ENCODE measurements around the gene EML2. TPM values are rescaled to one million over a fixed set of nuclear protein-coding genes. Genes with fewer than 3 reads are reported as not detected.

EML2 gene
- total RNA-seq, 1 donor from 2014 or later = 15.0 TPM

GRCh38 chr19:45598267-45599001, 40.8 kb downstream of the EML2 start:
- H3K36me3 Mint-ChIP-seq (ENCODE audit: low read depth) = no peaks in the 10 kb centered on the region
- no peak for DNase-seq (ENCODE audit: low read depth, low spot score)
- no peak for TF ChIP-seq CTCF (conservative IDR thresholded peaks at IDR 0.05)
- no peak overlapping the region for H3K27ac Mint-ChIP-seq (ENCODE audit: unreplicated experiment)
- peaks cover 92% of the 10 kb centered on the region for H3K27me3 Mint-ChIP-seq (ENCODE audit: low read depth)
- H3K4me1 Mint-ChIP-seq = peaks cover 32% of the 10 kb centered on the region
- no peaks in the 10 kb centered on the region for H3K9me3 Mint-ChIP-seq
- H3K4me3 Mint-ChIP-seq = no peak overlapping the region

GRCh38 chr19:45597425-45598111, 41.6 kb downstream of the EML2 start:
- Mint-ChIP-seq H3K4me1 (peaks cover 30% of the 10 kb centered on the region), H3K36me3 (ENCODE audit: low read depth) (no peaks in the 10 kb centered on the region), H3K27ac (ENCODE audit: unreplicated experiment) (no peak overlapping the region), H3K9me3 (no peaks in the 10 kb centered on the region), H3K4me3 (no peak overlapping the region), H3K27me3 (ENCODE audit: low read depth) (peaks cover 85% of the 10 kb centered on the region)
- no peak for TF ChIP-seq CTCF (conservative IDR thresholded peaks at IDR 0.05)
- no peak for DNase-seq (ENCODE audit: low read depth, low spot score)

GRCh38 chr19:45595814-45596213, 43.4 kb downstream of the EML2 start:
- Mint-ChIP-seq H3K9me3 (no peaks in the 10 kb centered on the region), H3K4me1 (peaks cover 16% of the 10 kb centered on the region), H3K36me3 (ENCODE audit: low read depth) (no peaks in the 10 kb centered on the region), H3K4me3 (no peak overlapping the region), H3K27me3 (ENCODE audit: low read depth) (peaks cover 82% of the 10 kb centered on the region), H3K27ac (ENCODE audit: unreplicated experiment) (no peak overlapping the region)
- no peak for DNase-seq (ENCODE audit: low read depth, low spot score)
- no peak for TF ChIP-seq CTCF (conservative IDR thresholded peaks at IDR 0.05)

- DNase-seq (ENCODE audit: low read depth, low spot score) = no peak
- peaks cover 12% of the 10 kb centered on the region for H3K4me1 Mint-ChIP-seq
- no peak for TF ChIP-seq CTCF (conservative IDR thresholded peaks at IDR 0.05)
- H3K27me3 Mint-ChIP-seq (ENCODE audit: low read depth) = peaks cover 81% of the 10 kb centered on the region
- no peak overlapping the region for H3K27ac Mint-ChIP-seq (ENCODE audit: unreplicated experiment)
- no peak overlapping the region for H3K4me3 Mint-ChIP-seq
- no peaks in the 10 kb centered on the region for H3K9me3 Mint-ChIP-seq
- H3K36me3 Mint-ChIP-seq (ENCODE audit: low read depth) = no peaks in the 10 kb centered on the region
Measured at GRCh38 chr19:45593520-45593919, 45.7 kb downstream of the EML2 start.

- Mint-ChIP-seq H3K4me1 (peaks cover 2% of the 10 kb centered on the region), H3K27me3 (ENCODE audit: low read depth) (peaks cover 74% of the 10 kb centered on the region), H3K36me3 (ENCODE audit: low read depth) (no peaks in the 10 kb centered on the region), H3K9me3 (no peaks in the 10 kb centered on the region), H3K27ac (ENCODE audit: unreplicated experiment) (no peak overlapping the region), H3K4me3 (no peak overlapping the region)
- no peak for DNase-seq (ENCODE audit: low read depth, low spot score)
- no peak for TF ChIP-seq CTCF (conservative IDR thresholded peaks at IDR 0.05)
Measured at GRCh38 chr19:45592366-45592765, 46.8 kb downstream of the EML2 start.
